K562 treated with DMSO at 1 percent for 12 hours (cell line): ENCODE data around the gene POU3F4. TPM values are rescaled to one million over a fixed set of nuclear protein-coding genes. Genes with fewer than 3 reads are reported as not detected.

ENCODE experiments used
- total RNA-seq: library from RNA; unstranded; fragments of 300-600 nt; gene quantifications from 2 replicates; pipeline ENCODE4 v1.2.3, GENCODE V29; 2022; ENCODE audit not compliant: insufficient read depth

POU3F4 gene
- not detected in 2 replicates for total RNA-seq

DNA sequence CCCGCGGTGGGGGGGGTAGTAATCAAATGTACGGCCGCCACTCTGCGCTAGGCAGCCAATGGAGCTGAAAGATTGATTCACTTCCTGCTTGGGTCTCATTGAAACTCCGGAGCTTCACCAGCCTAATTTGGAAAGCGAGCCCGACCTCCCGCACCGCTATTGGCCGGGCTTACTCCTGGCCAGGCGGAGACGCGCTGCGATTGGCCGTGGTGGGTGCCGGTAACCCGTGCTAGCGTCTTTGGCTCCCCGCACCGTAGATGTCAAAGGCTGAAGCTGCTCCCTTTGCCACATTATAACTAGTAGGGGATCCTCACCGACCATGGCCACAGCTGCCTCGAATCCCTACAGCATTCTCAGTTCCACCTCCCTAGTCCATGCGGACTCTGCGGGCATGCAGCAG is at the start of gene POU3F4:
Gene POU3F4 (plus strand): TSS at position 285 of the 400 bp plus-strand sequence. CDS start 35 bp downstream, at position 320.

